Spleen (tissue), 7 donors: ENCODE data around the gene FBXO5.
"Not testable (repeated sequence)": the region's sequence is repeated elsewhere in the genome, so short reads cannot be mapped to it uniquely, and the experiment has no call there.

ENCODE experiments used
- POLR2A ChIP-seq, 3 donors: fragments of 450-650 bp; IDR thresholded peaks; one replicate each; pipeline ENCODE4 v1.5.1; 2017; ENCODE audit warnings: antibody characterized with exemption in 3 of 3, mild to moderate bottlenecking in 1 of 3
- POLR2AphosphoS5 ChIP-seq, 3 donors: sonication (generic); formaldehyde crosslinking; IDR thresholded peaks; one replicate each; pipeline ENCODE4 v1.5.1; 2017; ENCODE audit warnings: antibody characterized with exemption in 3 of 3
- TF ChIP-seq, protein P1 (sequence below), 11 experiments: fragments of 200-600 bp in 7 of 11; fragments of 450-650 bp in 4 of 11; sonication (generic) in 4 of 11; IDR thresholded peaks in 8 of 11; conservative IDR thresholded peaks in 3 of 11; 1 replicate in 7 of 11; 2 replicates in 4 of 11; pipeline versions ENCODE4 v1.4.0 to v1.8.0; 2016 to 2021; ENCODE audit warnings: antibody characterized with exemption in 11 of 11, inconsistent platforms in 4 of 11, mild to moderate bottlenecking in 1 of 11
- donor health status: DM: no; HTN: no; CAD: no; lungs with moderate emphysema.
- donor health status: DM: no; HTN: no; CAD: no.
- donor health status: DM: no; HTN: no; CAD: no.

DNA sequence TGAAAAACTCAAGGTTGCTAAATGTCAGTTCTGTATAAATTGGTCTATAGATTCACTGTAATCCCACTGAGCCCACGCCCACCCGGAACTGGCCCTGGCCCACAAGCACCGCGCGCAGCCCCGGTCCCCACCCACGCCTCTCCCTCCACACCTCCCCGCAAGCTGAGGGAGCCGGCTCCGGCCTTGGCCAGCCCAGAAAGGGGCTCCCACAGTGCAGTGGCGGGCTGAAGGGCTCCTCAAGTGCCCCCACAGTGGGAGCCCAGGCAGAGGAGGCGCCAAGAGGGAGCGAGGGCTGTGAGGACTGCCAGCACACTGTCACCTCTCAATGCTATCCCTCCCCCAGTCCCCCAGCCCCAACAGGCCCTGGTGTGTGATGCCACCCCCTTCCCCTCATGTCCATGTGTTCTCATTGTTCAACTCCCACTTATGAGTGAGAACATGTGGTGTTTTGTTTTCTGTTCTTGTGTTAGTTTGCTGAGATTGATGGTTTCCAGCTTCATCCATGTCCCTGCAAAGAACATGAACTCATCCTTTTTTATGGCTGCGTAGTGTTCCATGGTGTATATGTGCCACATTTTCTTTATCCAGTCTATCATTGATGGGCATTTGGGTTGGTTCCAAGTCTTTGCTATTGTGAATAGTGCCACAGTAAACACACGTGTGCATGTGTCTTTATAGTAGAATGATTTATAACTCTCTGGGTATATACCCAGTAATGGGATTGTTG, 16.5 kb downstream of the FBXO5 start:
- TF ChIP-seq, protein P1, sequence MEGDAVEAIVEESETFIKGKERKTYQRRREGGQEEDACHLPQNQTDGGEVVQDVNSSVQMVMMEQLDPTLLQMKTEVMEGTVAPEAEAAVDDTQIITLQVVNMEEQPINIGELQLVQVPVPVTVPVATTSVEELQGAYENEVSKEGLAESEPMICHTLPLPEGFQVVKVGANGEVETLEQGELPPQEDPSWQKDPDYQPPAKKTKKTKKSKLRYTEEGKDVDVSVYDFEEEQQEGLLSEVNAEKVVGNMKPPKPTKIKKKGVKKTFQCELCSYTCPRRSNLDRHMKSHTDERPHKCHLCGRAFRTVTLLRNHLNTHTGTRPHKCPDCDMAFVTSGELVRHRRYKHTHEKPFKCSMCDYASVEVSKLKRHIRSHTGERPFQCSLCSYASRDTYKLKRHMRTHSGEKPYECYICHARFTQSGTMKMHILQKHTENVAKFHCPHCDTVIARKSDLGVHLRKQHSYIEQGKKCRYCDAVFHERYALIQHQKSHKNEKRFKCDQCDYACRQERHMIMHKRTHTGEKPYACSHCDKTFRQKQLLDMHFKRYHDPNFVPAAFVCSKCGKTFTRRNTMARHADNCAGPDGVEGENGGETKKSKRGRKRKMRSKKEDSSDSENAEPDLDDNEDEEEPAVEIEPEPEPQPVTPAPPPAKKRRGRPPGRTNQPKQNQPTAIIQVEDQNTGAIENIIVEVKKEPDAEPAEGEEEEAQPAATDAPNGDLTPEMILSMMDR (IDR thresholded peaks at IDR 0.05 in 8 of 11, conservative IDR thresholded peaks at IDR 0.05 in 3 of 11), result not testable (repeated sequence)
- not testable (repeated sequence) for TF ChIP-seq POLR2A, POLR2AphosphoS5 (IDR thresholded peaks at IDR 0.05)
